GM18505 (cell line): ENCODE measurements around the gene MOB3B.

Experiments
- ATAC-seq: cut with Tn5 transposase; IDR thresholded peaks from one replicate; pipeline ENCODE4 v1.9.1; 2021; ENCODE audit not compliant: unreplicated experiment
- POLR2A ChIP-seq: IDR thresholded peaks from 4 replicates; pipeline ENCODE4 v1.6.1; 2011; ENCODE audit warnings: borderline replicate concordance; ENCODE audit not compliant: insufficient read depth, insufficient read length; ENCODE audit errors: extremely low read depth

Gene MOB3B

DNA sequence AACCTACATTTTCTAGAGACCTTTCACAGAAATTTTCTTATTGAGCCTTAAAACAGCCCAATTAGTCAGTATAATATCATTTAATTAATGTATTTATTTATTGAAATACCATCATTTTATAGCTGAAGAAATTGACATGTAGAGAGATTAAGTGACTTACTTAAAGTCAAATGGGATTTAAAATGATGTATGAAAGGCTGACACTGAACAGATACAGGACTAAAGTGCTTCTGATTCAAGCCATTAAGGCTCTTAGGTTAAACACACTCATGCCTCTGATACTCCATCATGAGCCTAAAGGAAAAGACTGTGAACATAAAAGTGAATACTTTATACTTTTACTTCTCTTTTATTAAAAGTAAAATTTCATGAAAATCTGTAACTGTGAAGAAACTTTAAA is 30.8 kb upstream of the MOB3B start:
- no peak for TF ChIP-seq POLR2A
- no peak for ATAC-seq

DNA sequence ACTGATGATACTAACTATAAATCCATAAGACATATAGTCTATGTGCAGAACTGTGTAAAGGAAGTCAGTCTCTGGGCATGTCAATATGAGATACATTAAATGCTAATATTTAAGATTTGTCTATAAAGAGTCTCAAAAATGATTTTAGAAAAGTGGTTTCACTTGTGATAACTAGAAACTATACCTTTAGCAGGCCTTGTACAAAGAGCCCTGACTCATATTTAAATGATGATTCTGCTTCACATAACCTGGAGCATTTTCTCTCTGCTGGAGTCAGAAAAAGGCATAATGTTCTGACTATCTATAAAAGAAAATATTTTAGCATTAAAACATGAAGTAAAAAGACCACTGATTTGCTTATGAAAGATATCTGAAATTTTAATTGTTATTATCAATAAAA is 28.7 kb upstream of the MOB3B start:
- ATAC-seq = no peak
- no peak for TF ChIP-seq POLR2A

DNA sequence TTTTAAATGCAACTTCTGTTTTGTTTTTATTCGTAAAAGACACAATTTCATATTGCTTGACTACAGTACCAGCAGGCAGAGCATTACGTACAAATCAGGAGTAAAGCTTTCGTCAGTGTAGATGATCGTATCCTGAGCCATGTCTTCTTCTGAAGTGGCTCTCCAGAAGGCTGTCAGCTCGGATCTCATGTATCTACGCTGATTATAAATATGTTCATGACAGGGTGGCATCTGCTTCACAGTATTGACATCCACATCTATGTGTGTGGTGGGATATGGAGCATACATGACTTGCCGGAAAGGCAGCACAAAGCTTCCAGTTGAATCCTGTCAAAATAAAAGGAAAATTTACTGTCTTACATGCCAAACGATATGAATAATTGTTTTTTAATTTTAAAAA is 26.9 kb upstream of the MOB3B start:
- TF ChIP-seq POLR2A = no peak
- no peak for ATAC-seq

- TF ChIP-seq POLR2A = no peak
- no peak for ATAC-seq
Measured at GRCh38 chr9:27554712-27555111, 25.1 kb upstream of the MOB3B start.

DNA sequence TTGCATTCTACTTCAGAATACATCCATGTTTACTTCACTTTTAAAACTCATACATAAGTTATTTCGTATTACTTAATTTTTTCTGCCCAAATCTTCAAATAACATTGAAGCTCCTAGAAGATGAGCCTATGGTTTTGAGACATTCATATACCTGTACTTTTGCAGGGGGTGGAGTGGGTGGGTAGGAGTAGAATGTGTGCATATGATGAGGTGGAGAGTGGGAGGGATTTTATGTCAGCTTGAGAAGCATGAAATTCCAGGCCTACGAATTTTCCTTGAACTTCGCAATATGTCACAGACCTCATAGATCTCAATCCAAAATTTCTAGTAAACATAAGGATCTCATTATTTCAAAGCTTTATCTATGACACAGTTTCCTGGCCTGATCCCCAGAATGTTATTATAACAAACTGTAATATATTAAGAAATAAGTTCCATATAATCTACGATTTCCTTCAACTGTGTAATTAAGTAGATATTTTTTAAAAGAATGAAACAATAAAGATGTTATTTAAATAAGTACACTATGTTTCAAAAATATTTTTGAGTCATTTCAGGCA is 19.7 kb upstream of the MOB3B start:
- no peak for TF ChIP-seq POLR2A
- no peak for ATAC-seq

DNA sequence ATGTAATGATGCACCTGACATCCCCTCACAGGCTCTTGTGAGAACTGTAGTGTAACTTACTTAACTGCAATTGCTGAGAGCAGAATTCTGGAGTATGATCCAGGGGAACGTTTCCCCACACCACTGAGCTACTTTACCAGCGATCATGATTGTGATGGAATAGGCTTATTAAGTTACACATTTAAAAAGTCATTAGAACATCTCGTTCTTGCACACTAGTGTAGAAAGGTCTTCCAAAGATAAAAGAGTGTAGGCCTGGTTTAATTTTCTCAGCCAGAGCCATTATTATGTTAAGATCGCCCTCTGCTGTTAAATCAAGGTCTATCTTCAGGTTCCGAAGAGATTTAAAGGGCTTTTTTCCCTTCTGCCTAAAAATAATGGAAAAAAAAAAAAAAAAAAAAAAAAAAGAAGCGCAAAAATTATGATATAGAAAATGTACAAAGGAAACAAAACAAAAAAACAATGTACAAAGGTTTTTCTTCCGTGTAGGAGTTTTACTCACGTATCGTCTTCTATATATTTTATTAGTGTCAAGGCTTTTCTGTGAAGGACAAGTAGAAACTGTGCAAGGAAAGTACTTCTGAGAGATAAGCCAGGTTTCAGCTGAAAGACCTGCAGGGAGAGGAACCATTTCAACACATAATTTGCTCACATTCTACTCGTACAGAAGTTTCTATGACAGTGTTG is 18.6 kb upstream of the MOB3B start:
- TF ChIP-seq POLR2A = no peak
- no peak for ATAC-seq

DNA sequence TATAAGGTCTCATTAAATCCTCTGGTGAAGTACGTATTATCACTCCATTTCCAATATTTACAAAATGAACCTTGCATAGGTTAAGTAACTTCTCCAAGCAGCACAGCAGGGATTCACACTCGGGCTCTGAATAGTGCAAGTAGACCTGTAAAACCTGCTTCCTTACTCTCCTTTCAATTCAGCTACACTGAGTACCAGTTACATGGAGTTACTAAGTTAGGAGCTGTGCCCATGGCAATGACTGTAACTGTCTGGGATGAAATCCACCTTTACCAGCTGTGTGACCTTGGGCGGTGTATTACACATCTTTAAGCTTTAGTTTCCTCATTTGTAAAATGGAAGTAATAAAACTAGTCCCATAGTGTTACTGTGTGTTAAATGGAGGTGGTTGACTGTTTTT is 15.9 kb upstream of the MOB3B start:
- no peak for ATAC-seq
- no peak for TF ChIP-seq POLR2A

GRCh38 chr9:27542508-27542907 is 12.9 kb upstream of the MOB3B start:
- ATAC-seq = no peak
- TF ChIP-seq POLR2A = no peak

DNA sequence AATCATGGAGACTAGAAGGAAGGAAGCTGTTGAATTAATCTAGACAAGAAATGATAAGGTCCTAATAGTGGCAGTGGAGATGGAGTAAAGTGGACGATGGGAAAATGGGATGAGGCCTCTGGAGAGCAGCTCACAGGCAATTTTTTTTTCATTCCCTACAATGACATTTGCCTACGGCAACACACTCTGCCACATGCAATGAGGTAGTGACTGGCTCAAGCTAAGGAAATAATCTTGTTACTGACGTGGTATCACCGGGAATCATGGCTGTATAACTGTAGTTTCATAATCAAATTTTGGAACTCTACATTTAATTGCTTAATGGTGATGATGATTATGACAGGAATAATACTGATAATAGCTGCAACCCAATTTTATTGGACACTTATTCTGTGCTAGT is 12.1 kb upstream of the MOB3B start:
- ATAC-seq = no peak
- TF ChIP-seq POLR2A = no peak

GRCh38 chr9:27540502-27540901 is 10.9 kb upstream of the MOB3B start:
- ATAC-seq = no peak

DNA sequence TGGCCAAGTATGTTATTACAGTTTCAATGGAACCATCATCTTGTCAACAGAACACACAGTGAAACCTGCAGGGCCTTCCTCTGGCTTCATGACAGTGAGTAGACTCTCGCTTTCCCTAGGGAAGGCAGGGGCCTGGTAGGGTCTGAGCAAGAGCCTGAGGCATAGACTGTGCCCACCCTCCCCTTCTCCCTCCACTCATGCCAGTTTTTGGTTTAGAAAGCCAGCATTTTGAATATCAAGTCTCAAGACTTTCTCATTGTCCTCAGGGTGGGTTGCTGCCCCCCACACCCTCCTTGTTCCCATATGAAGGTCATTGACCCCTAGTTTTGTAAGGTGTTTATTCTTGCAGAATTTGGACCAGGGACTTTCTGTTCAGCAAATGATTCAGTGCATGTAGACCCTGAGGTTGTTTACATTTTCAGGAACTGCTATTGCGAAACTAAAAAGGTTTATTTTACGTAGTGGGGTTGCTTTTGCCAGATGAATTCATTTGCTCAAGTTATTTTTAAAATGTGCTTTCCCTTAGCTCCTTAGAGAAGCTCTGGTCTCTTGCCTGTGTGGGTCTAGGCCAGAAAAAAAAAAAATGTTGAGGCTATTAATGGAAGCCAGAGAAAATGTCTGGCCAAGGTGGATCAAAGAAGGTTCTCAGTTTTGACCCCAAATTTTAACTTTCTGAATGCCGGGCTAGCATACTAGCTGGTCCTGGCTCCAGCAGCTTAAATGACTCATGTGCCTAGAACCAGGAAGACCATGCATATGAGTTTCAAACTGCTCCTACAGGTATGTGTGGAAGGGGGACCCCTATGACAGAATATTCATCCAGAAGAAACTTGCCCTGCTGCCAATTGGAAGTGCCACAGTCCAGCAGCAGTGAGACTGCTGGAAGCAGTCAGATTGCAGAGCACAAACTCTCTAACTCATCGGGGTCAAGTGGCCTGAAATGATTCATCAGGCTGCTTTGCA is 10.1 kb upstream of the MOB3B start:
- peak; percentile 40 for ATAC-seq
- TF ChIP-seq POLR2A = no peak

More at GRCh38 chr9:27540502-27540901, 10.9 kb upstream of the MOB3B start:
- no peak for TF ChIP-seq POLR2A

GRCh38 chr9:27538647-27539046 is 9.0 kb upstream of the MOB3B start:
- TF ChIP-seq POLR2A = no peak
- peak; percentile 43 for ATAC-seq

DNA sequence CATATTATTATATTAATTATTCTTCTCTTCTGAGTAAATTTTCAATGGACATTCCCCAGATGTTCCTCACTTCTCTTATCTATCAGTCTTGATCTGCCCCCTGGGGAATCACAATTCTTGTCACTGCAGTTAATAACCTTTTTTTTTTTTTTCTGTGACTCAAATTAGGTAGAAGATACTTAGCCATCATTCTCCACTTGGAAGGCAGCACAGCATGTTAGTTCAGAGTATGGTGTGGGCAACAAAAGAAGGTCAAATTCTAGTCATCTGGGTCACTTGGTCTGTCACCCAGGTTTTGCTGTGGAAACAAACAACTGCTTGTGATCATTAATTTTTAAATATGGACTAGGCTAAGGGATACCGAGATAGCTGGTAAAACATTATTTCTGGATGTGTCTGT is 8.1 kb upstream of the MOB3B start:
- no peak for ATAC-seq
- no peak for TF ChIP-seq POLR2A
